Motor neuron (in vitro differentiated cells): ENCODE results near the gene OR1F1. TPM values are rescaled to one million over a fixed set of nuclear protein-coding genes. Genes with fewer than 3 reads are reported as not detected.
"Not testable (repeated sequence)": the region's sequence is repeated elsewhere in the genome, so short reads cannot be mapped to it uniquely, and the experiment has no call there.

Experiments used
- ATAC-seq, 8 experiments: fragments of 200-7000 bp; cut with Tn5 transposase; replicated peaks in 6 of 8; 2 replicates each; pipeline ENCODE4 v1.8.0; 2021; ENCODE audit warnings: mild to moderate bottlenecking in 8 of 8, moderate library complexity in 8 of 8
- H3K27ac ChIP-seq, 2 donors: fragments of 250-450 bp; sonication (Bioruptor Pico); 2 replicates each; pipeline ENCODE4 v1.9.0; 2021; ENCODE audit warnings: antibody characterized with exemption in 2 of 2, mild to moderate bottlenecking in 2 of 2, moderate library complexity in 1 of 2
- H3K4me1 ChIP-seq, 2 donors: fragments of 250-450 bp; sonication (Bioruptor Pico); replicated peaks in 1 of 2; 2 replicates each; pipeline ENCODE4 v1.6.1; 2021; ENCODE audit warnings: antibody characterized with exemption in 2 of 2, mild to moderate bottlenecking in 2 of 2, moderate library complexity in 1 of 2
- H3K4me3 ChIP-seq, 5 donors: fragments of 250-450 bp; sonication (Bioruptor Pico); 2 replicates each; pipeline ENCODE4 v1.9.0; 2021; ENCODE audit warnings: antibody characterized with exemption in 5 of 5, mild to moderate bottlenecking in 5 of 5, moderate library complexity in 4 of 5
- WGBS, 10 experiments: fragments of 450-650 bp; shearing (Covaris generic); methylation state at CpG; one replicate each; pipeline ENCODE4 v1.0.0; 2022; 5-methylcytosine and 5-hydroxymethylcytosine counted together
- in situ Hi-C, 9 experiments: fragments of 400-800 bp; cut with MboI; loops; one replicate each; pipeline ENCODE4 v1.15.0; 2021; ENCODE audit warnings: low sequenced_read_pairs in 9 of 9, low pct_unique_long_range_greater_than_20kb in 2 of 9; ENCODE audit not compliant: unreplicated experiment in 9 of 9
- total RNA-seq, 8 experiments: library from RNA; unstranded; fragments of 300-600 nt; gene quantifications; 2 replicates each; pipeline versions ENCODE4 v1.2.3 to v1.2.4, GENCODE V29; 2022

The OR1F1 gene
- 1 to 10 TPM in 1 of 8 experiments, under 1 TPM in 3, not detected in 4; 0.32 to 1.4 (median 0.85) TPM for total RNA-seq

DNA sequence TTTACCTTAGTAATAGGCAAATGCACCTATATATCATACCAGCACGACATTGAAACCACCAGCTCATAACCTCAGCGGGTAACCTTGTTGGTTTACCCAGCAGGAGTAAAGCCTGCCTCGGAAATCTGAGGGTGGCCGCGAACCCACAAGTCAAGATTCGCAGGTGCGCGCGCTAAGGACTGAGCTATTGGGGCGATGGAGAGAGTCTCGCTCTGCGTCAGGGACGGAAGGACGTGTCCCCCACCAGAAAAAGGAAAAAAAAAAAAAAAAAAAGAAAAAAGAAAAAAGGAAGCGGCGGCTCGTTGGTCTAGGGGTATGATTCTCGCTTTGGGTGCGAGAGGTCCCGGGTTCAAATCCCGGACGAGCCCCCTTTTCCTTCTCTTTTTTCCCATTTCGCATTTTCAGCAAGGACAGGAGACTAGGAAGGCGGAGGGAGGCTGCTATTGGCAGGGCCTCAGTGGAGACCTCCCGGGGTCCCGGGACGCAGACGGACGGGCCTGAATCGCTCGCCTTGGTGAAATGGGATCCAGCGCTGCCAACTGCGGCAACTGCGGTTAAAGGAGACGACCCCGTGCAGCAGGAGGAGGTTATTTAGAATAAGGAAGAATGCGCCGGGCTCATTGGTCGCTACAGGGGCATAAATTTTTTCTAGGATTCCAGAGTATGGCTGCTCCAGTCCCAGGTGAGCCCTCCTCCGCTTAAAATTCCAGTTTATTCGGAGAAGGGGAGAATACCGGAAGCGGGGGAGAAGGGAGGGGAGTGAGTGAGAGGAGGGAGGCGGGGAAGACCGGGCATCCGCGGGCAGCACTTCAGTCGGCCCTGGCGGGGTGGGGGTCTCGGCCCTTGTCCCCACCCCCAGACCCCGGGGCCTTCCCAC lies at the start of gene OR1F1:
OR1F1 (plus strand) TSS at position 407 of the 877 bp plus-strand sequence.
- in situ Hi-C loops = no loop called here
- peak within 1 kb of the TSS in 1 of 2 donors; percentile 53 for H3K27ac ChIP-seq
- ATAC-seq = peak; percentile 7 to 70 (median 64)
- WGBS, 10 experiments = 0 to 10% (median 0%) methylated on average over 1 to 19 of the region's 51 CpGs; no CpG with 5 or more reads in 1 of the 10 experiments
- H3K4me1 ChIP-seq = peaks cover 0 to 8% of the 10 kb centered on the region in 2 donors
- peak within 1 kb of the TSS; percentile 43 to 97 (median 56) for H3K4me3 ChIP-seq

DNA sequence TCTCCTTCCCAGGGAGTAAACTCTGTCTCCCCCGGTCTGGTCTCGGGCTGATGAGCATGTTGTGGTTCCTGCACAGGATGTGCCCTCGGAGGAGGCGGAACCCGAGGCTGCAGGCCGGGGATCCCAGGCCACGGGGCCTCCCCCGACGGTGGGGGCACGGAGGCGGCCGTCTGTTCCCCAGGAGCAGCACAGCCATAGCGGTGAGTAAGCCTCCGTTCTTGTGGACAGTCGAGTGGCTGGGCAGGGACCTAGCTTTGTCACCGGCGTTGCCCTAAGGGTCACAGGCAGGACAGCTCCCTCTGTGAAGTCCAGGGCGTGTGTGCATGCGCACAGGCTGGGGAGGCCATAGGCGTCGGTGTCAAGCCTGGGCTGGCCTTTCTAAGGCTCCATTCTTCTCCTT lies 49.7 kb upstream of the OR1F1 start:
- peaks cover 10 to 11% of the 10 kb centered on the region in 2 donors for H3K4me1 ChIP-seq
- WGBS, 10 experiments = 30 to 85% (median 80%) methylated on average over 1 to 10 of the region's 21 CpGs; no CpG with 5 or more reads in 5 of the 10 experiments
- no peak overlapping the region for H3K27ac ChIP-seq
- no peak for ATAC-seq
- in situ Hi-C loops = loop anchor here in 1 of 9 experiments (25.0 kb wide), 1 partner anchor 101 kb away; the partner anchor contains the start of genes BICDL2 and MMP25
- no peak overlapping the region for H3K4me3 ChIP-seq

GRCh38 chr16:3138823-3139426 lies 49.1 kb upstream of the OR1F1 start:
- 81 to 98% (median 91%) methylated on average over 2 to 9 of the region's 14 CpGs; no CpG with 5 or more reads in 3 of the 10 experiments for WGBS, 10 experiments
- ATAC-seq = no peak
- H3K4me1 ChIP-seq = peaks cover 7 to 8% of the 10 kb centered on the region in 2 donors
- in situ Hi-C loops = loop anchor here in 1 of 9 experiments (25.0 kb wide), 1 partner anchor 102 kb away; the partner anchor contains the start of genes BICDL2 and MMP25
- no peak overlapping the region for H3K27ac ChIP-seq
- H3K4me3 ChIP-seq = no peak overlapping the region

DNA sequence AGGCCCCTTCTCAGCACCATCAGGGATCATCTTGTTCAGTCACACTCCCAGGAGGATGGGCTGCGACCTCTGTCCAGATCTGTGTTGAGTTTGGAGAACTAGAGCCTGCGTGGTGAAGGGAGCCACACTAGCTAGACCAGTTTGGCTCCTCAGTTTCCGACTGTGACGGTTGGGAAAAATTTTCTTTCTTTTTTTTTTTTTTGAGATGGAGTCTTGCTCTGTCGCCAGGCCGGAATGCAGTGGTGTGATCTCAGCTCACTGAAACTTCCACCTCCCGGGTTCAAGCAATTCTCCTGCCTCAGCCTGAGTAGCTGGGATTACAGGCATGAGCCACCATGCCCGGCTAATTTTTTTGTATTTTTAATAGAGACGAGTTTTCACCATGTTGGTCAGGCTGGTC lies 48.4 kb upstream of the OR1F1 start:
- in situ Hi-C loops = loop anchor here in 1 of 9 experiments (25.0 kb wide), 1 partner anchor 102 kb away; the partner anchor contains the start of genes BICDL2 and MMP25
- not testable (repeated sequence) for ATAC-seq, H3K4me1 ChIP-seq, H3K27ac ChIP-seq, H3K4me3 ChIP-seq
- 40 to 100% (median 82%) methylated on average over 1 to 8 of the region's 9 CpGs; no CpG with 5 or more reads in 2 of the 10 experiments for WGBS, 10 experiments

DNA sequence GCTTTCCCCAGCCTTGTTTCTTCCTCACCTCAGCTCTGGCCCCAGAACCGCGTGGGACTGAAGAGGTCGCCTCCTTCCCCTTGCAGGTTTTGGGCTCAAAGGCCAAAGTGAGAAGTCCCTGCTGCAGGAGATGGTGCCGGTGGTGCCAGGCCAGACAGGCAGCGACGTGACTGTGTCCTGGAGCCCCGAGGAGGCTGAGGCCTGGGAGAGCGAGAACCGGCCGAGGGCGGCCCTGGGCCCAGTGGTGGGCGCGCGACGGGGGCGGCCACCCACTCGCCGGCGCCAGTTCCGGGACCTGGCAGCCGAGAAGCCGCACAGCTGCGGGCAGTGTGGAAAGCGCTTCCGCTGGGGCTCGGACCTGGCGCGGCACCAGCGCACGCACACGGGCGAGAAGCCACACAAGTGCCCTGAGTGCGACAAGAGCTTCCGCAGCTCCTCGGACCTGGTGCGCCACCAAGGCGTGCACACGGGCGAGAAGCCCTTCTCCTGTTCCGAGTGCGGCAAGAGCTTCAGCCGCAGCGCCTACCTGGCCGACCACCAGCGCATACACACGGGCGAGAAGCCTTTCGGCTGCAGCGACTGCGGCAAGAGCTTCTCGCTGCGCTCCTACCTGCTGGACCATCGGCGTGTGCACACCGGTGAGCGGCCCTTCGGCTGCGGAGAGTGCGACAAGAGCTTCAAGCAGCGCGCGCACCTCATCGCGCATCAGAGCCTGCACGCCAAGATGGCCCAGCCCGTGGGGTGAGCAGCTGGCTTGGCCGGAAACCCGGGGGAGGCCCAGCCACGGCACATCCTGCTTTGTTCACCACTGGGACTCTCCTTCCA lies 47.2 kb upstream of the OR1F1 start:
- H3K4me3 ChIP-seq = no peak overlapping the region
- peaks cover 6 to 7% of the 10 kb centered on the region in 2 donors for H3K4me1 ChIP-seq
- H3K27ac ChIP-seq = no peak overlapping the region
- 60 to 98% (median 95%) methylated on average over 2 to 28 of the region's 69 CpGs; no CpG with 5 or more reads in 4 of the 10 experiments for WGBS, 10 experiments
- ATAC-seq = peak in 2 of 8 experiments; percentile 6 to 9
- in situ Hi-C loops = loop anchor here in 1 of 9 experiments (25.0 kb wide), 1 partner anchor 104 kb away; the partner anchor contains the start of genes BICDL2 and MMP25

DNA sequence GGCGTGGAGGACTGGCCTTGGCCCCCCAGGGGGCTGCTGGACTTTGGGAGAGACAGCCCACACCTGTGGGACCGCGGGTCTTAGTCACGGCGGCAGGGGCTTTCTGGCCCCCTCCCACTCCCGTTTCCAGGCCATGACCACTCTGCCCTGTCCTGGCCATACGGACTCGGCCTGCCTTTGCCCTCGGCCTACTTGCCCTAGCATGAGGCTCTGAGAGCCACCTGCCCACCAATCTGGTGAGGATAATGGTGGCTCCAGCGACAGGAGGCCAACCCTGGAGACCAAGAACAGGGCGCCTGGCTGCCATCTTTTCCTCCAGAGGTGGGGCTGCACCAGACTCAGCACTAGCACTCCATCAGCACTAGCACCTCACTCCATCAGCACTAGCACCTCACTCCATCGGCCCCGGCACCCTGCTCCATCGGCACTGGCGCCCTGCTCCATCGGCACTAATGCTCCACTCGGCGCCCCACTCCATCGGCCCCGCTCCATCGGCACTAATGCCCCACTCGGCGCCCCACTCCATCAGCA lies 46.2 kb upstream of the OR1F1 start:
- H3K4me1 ChIP-seq = no peaks in the 10 kb centered on the region
- no peak overlapping the region for H3K4me3 ChIP-seq
- no peak overlapping the region for H3K27ac ChIP-seq
- WGBS, 10 experiments = 97 to 100% (median 100%) methylated on average over 1 to 7 of the region's 23 CpGs; no CpG with 5 or more reads in 7 of the 10 experiments
- in situ Hi-C loops = loop anchor here in 1 of 9 experiments (25.0 kb wide), 1 partner anchor 105 kb away; the partner anchor contains the start of genes BICDL2 and MMP25
- ATAC-seq = peak in 2 of 8 experiments; percentile 4 to 11

DNA sequence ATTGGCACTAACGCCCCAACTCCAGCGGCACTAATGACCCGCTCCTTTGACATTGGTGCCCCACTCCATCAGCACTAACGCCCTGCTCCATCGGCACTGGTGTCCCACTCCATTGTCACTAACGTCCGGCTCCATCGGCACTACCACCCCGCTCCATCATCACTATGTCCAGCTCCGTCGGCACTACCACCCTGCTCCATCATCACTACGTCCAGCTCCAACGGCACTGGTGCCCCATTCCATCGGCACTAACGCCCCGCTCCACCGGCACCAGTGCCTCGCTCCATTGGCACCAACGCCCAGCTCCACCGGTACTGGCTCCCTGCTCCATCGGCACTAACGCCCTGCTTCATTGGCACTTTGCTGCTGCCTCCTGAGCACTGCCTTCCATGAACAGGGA lies 45.7 kb upstream of the OR1F1 start:
- Histone ChIP-seq H3K27ac (no peak overlapping the region), H3K4me3 (no peak overlapping the region), H3K4me1 (no peaks in the 10 kb centered on the region)
- ATAC-seq = no peak
- in situ Hi-C loops = loop anchor here in 1 of 9 experiments (25.0 kb wide), 1 partner anchor 105 kb away; the partner anchor contains the start of genes BICDL2 and MMP25
- 84 to 100% (median 97%) methylated on average over 5 to 20 of the region's 22 CpGs; no CpG with 5 or more reads in 3 of the 10 experiments for WGBS, 10 experiments

DNA sequence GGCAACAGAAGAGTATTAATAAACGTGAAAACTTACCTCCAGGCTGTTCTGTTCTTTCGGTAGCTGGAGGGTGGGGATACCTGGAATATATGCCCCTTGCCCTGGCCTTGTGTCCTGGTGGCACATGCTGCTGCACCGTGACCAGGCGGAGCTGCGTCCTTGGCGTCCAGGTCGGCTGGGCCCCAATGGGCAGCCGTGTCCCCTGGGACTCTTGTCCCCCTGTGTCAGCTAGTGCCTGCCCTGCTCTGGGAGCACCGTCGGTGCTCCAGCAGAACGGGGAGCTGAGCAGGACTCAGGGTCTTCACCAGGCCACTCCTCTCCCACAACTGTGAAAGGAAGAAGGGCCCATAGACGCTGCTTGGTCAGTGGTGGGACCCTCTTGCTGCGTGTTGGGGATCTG lies 45.2 kb upstream of the OR1F1 start:
- Histone ChIP-seq H3K4me1 (no peaks in the 10 kb centered on the region), H3K27ac (no peak overlapping the region), H3K4me3 (no peak overlapping the region)
- ATAC-seq = no peak
- in situ Hi-C loops = loop anchor here in 1 of 9 experiments (25.0 kb wide), 1 partner anchor 105 kb away; the partner anchor contains the start of genes BICDL2 and MMP25
- 60 to 100% (median 93%) methylated on average over 1 to 9 of the region's 13 CpGs; no CpG with 5 or more reads in 5 of the 10 experiments for WGBS, 10 experiments

GRCh38 chr16:3143189-3143588 lies 44.8 kb upstream of the OR1F1 start:
- Histone ChIP-seq H3K4me3 (no peak overlapping the region), H3K27ac (no peak overlapping the region), H3K4me1 (no peaks in the 10 kb centered on the region)
- 83 to 93% (median 83%) methylated on average over 3 to 6 of the region's 11 CpGs; no CpG with 5 or more reads in 7 of the 10 experiments for WGBS, 10 experiments
- no peak for ATAC-seq
- in situ Hi-C loops = loop anchor here in 1 of 9 experiments (25.0 kb wide), 1 partner anchor 106 kb away; the partner anchor contains the start of genes BICDL2 and MMP25

GRCh38 chr16:3143598-3144320 lies 44.2 kb upstream of the OR1F1 start:
- in situ Hi-C loops = loop anchor here in 1 of 9 experiments (25.0 kb wide), 1 partner anchor 106 kb away; the partner anchor contains the start of genes BICDL2 and MMP25
- WGBS, 10 experiments = 59 to 100% (median 87%) methylated on average over 1 to 7 of the region's 23 CpGs; no CpG with 5 or more reads in 4 of the 10 experiments
- Histone ChIP-seq H3K4me3 (no peak overlapping the region), H3K27ac (no peak overlapping the region), H3K4me1 (no peaks in the 10 kb centered on the region)
- ATAC-seq = peak in 5 of 8 experiments; percentile 8 to 94 (median 42)
